Fibroblast of upper back skin (primary cell): Measurements from ENCODE around the gene HCK.
A peak's percentile ranks its signal among the peaks of the same experiment; 100 is the strongest.

ENCODE experiments used
- DNase-seq: peaks from one replicate; pipeline ENCODE4 v3.0.0-alpha.2; 2013

The HCK gene

DNA sequence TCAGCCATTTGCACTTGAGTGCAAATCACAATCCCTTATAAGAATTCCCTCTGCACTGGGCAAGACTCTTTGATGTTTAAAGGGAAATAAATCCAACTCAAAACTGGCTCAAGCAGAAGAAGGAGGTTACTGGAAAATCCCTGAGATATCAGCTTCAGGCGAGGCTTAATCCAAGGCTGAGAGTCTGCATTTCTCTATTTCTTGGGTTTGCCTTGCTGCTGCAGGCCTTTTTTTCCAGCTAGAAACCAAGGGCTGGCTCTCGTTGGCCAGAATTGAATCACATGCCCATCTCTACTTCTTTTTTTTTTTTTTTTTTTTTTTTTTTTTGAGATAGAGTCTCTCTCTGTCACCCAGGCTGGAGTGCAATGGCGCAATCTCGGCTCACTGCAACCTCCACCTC, 11.7 kb downstream of the HCK start:
- no peak for DNase-seq

DNA sequence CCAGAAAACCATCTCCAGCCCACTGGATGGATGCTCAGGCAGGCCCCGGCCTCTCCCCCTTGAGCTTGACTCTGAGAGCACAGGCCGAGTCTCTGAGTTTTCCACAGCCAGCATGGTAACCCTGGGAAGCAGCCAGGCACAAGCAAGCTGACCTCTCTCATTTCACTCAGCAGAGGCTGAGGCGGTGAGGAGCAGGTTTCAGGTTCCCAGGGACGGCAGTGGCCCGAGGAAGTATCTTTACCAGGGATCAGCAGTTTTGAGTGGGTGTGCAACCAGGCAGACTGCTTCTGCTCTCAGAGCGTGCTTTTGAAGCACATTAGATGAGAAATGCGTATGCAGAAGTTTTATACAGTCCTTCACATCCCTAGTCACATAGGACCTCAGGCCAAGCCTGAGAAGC, 12.6 kb downstream of the HCK start:
- DNase-seq, result no peak

DNA sequence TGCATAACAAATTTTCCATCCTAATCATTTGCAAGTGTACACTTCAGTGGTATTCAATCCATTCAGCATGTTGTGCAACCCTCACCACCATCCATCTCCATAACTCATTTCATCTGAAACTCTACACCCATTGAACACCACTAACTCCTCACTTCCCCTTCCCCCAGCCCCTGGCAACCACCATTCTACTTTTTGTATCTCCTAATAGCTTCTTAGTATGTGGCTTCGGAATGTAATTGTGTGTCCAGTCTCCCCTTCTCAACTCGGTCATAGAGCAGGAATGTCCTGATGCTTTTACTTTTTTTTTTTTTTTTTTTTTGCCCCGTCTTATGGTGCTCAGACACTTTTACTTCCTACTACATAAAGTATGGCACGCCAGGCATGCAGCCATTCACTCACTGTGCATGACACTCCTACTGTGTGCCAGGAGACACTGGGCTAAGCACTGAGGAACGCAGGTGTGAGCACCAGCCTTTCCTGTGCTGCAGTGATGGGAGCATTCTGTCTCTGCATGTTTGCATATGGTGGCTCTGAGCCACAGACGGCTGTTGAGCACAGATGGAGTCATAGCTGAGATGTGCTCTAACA, 15.3 kb downstream of the HCK start:
- DNase-seq, result peak; percentile 99

DNA sequence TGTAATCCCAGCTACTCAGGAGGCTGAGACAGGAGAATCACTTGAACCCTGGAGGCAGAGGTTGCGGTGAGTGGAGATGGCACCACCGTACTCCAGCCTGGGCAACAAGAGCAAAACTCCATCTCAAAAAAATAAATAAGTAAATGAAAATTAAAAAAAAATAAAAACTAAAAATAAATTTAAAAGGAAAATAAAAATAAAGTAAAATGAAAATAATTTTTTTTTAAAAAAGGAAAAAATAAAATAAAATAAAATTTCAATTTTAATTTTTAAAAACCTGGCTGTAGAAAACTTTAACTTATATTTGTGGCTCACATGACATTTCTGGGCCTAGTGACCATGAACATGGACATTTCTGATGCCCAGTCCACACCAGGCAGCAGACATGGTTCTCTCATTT, 16.1 kb downstream of the HCK start:
- no peak for DNase-seq

DNA sequence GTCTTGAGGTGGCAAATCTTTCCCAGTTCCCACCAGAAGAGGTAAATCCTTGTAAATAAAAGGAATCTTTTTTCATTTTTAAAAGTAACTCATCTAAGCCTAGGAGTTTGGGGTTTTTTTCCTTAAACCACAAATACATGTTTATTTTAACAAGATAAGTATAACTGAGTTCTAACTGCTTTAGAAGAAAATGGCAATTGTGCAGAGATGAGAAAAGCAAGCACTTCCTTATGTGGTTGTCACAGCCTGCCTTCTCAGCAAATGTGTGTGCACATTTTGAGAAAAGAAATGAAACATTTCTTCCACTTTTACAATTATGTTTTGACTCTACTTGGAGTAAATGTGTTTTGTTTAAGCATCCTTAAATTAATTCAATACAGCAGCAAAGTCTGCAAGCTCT, 17.7 kb downstream of the HCK start:
- DNase-seq, result no peak

DNA sequence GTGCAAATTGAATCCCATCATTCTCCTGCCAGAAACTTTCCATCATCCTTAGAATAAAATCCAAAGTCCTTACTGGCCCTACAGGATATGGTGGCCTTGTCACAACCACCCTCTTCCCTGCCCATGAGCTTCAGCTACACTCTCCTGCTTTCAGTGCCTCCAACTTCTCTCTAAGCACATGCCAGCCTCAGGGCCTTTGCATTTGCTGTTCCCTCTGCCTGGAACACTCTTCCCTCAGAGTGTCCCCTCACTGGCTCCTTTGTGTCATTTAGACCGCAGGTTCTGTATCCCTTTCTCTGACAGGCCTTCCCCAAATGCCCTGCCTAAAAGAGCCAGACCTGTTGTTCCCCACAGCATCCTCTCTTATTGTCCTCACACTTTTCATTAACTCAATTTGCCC, 18.2 kb downstream of the HCK start:
- no peak for DNase-seq

DNA sequence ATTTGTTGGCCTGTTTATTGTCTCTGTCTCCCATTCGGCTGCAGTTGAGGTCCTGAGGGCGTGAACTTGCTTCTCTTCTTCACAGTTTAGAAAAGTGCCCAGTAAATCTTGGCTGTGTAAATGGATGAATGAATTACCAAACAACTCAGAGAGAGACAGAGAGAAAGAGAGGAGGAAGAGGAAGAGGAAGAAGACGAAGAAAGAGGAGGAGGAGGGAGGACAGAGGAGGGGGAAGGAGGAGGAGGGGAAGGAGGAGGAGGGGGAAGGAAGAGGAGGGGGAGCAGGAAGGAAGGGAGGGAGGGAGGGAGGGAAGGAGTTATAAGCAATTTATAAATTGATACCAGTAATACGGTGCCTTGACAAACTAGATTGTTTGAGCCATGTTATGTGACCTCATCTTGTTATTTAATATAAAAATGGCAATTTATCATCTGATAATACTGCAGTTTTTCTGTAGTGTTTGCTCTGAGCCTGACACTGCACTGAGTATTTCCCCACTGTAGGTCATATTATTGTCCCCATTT, 18.7 kb downstream of the HCK start:
- no peak for DNase-seq

DNA sequence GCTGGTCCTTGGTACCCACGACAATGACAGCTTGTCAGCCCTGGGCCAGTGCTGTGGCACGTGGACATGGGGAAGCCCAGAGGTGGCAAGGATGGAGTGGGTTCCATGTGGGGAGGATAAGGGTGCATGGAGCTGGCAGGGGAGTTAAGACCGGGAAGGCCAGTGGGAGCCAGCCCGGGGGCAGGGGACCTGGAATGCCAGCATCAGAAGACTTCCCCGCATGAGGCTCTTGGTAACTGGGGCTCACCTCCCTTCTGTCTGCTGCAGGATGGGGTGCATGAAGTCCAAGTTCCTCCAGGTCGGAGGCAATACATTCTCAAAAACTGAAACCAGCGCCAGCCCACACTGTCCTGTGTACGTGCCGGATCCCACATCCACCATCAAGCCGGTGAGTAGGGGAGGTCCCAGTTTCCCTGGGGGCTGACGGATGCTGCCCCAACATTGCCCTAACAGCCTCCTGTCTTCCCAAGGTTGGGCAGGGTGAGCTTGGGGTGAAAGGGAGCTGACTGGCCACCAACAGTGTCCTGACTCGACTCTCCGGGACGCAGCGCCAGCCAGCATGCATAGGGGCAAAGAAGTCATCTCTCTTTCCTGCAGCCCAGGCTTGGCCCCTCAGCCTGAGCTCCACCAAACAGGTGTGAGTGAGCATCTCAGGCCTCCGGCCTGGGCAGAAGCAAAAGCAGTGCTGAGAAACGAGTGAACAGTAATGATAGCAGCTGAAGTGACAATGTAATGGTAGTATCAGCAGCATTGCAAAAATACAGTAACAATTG, 19.5 kb downstream of the HCK start:
- DNase-seq, result no peak

DNA sequence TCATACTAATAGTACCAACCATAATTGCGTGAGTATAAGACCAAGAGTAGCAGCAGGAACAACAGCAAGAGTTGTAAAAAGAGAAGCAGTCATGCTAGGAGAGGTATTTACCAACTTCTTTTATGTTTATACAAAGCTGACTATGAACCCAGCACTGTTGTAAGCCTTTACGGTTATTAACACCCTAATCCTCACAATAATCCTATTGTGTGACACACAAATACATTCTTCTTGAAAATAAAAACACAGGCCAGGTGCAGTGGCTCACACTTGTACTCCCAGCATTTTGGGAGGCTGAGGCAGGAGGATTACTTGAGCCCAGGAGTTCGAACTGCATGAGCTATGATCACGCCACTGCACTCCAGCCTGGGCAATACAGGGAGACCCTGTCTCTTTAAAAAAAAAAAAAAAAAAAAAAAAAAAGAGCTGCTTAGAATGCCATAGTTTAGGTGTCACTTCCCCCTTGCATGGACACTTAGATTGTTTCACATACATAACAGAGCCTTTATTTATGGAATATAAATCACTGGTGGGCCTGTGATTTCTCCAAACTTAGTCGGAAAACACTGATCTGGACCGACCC, 20.2 kb downstream of the HCK start:
- peak; percentile 10 for DNase-seq

DNA sequence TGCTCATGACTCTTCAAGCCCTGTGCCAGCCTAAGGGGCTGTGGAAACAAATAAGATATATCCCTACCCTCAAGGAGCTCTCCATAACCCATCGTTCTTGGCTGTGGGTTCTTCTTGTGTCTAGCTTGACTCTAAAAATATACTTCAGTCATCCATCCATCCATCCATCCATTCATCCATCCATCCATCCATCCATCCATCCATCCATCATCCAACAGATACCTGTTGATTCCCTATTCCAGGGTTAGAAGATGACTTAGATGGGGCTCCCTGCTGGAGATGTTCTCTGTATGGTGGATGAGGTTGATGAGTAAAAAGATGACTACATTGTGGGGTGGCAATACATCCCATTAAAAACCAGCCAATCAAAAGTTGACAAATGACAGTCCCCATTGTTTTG, 23.5 kb downstream of the HCK start:
- DNase-seq, result no peak

DNA sequence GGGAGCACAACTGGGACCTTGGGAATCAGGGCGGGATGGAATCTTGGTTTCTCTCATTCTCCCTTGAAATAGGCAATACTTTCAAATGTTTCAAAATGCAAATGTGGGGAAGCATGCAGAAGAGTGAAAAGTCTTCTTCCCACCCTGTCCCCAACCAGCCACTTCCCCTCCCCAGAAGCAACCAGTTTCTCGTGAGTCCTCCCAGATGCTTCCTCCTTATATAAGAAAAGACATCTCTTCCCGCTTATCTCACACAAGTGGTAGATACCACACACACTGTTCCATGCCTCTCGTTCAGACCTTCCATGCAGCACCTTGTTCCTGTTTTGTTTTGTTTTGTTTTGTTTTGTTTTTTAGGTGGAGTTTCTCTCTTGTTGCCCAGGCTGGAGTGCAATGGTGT, 25.1 kb downstream of the HCK start:
- DNase-seq, result no peak

DNA sequence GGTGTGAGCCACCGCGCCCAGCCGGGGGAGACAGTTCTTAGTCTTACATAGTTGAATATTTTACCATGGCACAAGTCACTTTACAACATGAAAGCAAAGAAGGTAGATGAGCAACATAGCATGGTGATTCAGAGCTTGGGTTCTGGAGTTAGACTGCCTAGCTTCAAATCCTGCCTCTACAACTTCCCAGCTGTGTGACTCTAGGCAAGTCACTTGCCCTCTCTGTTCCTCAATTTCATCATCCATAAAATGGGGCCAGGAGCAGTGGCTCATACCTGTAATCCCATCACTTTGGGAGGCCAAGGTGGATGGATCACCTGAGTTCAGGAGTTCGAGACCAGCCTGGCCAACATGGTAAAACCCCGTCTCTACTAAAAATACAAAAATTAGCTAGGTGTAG, 26.3 kb downstream of the HCK start:
- DNase-seq, result no peak

DNA sequence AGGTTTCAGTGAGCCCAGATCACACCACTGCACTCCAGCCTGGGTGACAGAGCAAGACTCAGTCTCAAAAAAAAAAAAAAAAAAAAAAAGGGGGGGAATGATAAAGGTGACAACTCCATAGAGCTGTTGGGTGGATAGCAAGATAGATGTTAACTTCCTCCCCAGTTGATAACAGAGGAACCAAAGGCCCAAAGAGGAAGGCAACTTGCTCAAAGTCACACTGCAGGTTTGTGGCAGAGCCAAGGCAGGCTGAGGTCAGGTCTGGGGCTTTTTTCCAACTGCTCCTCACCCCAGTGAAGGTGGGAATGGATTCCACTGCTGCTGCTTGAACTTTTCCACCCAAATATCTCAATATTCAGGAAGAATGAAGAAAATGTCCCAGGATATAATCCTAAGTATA, 26.7 kb downstream of the HCK start:
- no peak for DNase-seq

DNA sequence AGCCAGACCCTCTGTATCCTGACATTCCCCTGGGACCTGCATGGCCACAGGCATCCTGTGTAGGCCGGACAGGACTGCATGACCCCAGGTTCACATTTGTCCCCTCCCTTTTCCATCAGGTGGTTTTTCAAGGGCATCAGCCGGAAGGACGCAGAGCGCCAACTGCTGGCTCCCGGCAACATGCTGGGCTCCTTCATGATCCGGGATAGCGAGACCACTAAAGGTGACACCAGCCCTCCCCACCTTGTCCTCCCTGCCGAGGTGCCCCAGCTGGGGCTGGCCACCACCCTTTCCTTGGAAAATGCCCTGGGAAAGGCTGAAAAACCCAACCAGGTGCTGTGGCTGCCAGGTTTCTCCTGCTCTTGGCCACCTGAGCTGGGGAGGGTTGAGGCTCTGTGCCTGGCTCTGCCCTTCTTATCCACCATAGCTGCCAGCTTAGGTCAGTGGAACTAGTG, 27.6 kb downstream of the HCK start:
- no peak for DNase-seq

DNA sequence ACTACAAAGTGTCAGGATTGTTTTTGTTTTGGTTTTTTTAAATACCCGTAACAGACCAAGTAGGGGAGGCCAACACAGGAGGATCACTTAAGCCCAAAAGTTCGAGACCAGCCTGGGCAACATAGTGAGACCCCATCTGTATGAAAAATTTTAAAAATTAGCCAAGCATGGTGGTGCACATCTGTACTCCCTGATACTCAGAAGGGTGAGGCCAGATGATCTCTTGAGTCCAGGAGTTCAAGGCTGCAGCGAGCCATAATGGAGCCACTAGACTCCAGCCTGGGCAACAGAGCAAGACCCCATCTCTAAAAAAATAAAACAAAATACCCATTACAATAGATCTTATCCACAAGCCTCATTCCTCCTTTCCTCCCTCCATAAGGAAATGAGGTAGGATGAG, 28.7 kb downstream of the HCK start:
- no peak for DNase-seq

DNA sequence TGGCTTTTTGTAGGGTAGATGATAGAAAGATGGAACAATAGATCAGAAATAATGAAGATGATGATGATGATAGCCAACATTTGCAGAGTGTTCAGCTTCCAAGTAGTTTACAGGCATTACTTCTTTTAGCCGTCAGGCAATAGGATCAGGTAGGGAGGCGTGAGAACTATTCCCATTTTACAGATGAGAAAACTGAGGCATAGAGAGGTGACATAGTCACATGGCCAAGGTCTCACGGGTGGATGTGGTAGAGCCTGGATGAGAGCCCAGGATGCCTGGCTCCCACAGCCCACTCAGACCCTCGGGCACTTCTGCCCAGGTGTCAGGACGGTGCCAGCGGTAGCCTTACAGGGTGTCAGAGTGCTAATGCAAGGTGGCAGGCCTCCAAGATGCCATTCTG, 31.4 kb downstream of the HCK start:
- DNase-seq, result no peak

DNA sequence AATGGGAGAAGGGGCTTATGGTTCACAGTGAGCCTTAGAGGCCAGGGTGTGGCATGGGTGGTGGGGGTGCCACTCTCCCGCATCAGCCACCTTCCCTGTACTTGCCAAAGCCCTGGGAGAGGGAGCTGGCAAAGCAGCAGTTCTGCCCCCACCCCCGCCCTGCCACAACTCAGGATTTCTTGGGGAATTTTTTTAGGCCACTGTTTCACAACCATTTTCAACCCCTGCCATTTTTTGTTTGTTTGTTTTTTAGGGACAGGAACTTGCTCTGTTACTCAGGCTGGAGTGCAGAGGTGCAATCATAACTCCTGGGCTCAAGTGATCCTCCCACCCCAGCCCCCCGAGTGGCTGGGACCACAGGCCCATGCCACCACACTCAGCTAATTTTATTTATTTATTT, 35.0 kb downstream of the HCK start:
- no peak for DNase-seq

DNA sequence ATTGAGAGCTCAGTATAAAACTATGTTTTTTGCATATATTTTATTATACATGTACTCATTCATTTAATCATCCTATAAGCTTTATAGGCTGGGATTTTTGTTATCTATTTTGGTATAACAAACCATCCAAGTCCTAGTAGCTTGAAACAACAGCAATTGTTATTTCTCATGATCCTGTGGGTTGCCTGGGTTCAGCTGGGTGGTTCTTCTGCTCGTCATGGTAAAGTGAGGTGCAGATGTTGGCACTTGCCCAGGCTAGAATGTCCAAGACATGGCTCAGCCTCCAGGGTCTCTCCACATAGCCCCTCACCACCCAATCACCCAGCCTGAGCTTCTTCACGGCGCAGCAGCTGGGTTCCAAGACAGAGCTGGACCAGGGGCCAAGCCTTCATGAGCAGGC, 36.7 kb downstream of the HCK start:
- no peak for DNase-seq

DNA sequence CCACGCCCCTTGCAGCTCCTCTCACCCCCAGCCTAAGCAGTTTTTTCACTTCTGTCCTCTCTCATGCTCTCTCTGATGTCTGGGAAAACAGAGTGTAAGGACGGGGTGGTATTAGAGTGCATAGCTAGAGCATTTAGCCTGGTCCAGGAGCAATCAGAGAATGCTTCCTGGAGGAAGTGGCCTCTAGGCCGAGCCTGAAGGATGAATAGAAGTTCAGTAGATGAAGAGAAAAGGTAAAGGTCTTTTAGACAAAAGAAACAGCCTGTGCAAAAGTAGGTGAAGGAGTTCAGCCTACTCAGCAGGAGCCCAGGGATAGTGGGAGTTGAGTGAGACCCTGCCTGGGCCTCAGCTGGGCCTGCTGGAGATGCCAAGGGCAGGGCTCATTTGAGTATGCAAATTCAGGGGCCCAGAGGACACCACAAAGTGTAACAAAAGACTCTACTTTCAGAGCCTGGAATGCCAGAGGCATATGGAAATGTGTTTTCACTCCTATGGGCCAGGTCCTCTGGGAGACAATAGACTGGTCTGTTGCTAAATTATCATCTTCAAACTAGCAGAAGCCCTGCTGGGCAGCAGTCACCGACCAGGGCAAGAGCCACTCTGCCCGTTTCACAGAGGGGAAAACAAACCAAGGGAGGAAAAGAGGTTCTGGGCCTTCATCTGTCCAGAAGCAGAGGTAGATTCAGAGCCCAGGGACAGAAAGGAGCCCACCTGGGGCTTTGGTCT, 37.8 kb downstream of the HCK start:
- no peak for DNase-seq

DNA sequence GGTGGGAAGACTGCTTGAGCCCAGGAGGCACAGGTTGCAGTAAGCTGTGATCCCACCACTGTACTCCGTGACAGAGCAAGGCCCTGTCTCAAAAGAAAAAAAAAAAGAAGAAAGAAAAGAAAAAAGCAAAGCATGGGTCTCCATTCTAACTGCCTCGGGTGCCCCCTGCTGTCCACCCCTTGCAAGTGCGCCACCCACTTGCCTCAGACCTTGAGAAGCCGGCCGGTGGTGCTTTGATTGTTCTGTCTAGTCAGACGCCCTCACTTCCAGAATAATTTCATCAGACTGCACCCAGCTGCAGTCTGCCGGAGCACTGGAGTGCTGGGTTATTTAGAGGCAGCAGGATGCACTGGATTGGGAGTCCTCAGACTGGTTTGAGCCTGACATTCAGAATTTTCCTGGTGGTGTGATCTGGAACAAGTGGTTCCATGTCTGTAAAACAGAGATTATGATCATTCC, 39.9 kb downstream of the HCK start:
- peak; percentile 81 for DNase-seq

DNA sequence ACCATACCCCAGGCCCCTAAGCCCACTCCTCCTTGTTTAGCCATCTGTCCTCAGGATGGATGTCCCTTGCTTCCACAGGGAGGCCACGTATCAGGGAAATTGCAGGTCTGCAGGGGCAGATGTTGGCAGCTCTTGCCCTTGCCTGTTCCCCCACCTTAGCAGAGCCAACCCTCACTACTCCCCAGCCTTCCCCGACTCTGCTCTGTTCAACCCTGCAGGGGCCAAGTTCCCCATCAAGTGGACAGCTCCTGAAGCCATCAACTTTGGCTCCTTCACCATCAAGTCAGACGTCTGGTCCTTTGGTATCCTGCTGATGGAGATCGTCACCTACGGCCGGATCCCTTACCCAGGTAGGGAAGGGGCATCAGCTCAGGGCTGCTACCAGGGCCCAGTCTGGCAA, 46.7 kb downstream of the HCK start:
- DNase-seq, result no peak

DNA sequence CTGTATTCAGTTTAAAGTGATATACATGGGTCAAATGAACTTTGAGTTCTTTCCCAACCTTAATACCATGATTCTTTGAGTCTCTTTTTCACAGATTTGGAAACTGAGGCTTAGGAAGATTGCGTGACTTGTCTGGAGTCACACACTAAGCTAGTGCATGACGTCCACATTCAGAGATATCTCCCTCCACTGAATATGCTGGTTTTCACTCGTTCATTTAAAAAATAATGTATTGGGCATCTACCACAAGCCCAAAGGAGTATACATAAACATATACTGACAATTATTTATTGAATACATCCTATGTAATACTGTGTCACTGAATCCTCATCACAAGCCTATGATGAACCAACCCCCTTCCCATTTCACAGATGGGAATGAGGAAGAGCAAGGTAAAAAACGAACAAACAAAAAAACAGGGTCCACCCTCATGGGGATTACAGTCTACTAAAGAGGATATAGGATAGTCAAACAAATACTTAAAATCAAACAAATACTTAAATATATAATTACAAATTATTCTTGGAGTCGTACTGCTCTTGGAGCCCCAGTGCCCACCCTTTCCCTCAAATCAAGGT, 56.9 kb downstream of the HCK start:
- DNase-seq, result no peak
